Prostate gland (tissue), 2 donors: ENCODE data around the gene TMEM178A.

Experiments used
- POLR2A ChIP-seq: fragments of 450-650 bp; IDR thresholded peaks from one replicate; pipeline ENCODE4 v1.6.1; 2016; ENCODE audit warnings: antibody characterized with exemption, mild to moderate bottlenecking
- POLR2AphosphoS5 ChIP-seq: sonication (generic); formaldehyde crosslinking; IDR thresholded peaks from one replicate; pipeline ENCODE4 v1.6.1; 2017; ENCODE audit warnings: antibody characterized with exemption
- TF ChIP-seq, protein P1 (sequence below), 4 experiments: fragments of 200-600 bp in 2 of 4; fragments of 450-650 bp in 2 of 4; sonication (generic) in 2 of 4; IDR thresholded peaks; 1 replicate in 3 of 4; 2 replicates in 1 of 4; pipeline ENCODE4 v1.5.1; 2016 to 2019; ENCODE audit warnings: antibody characterized with exemption in 4 of 4, mild to moderate bottlenecking in 2 of 4, moderate library complexity in 2 of 4

DNA sequence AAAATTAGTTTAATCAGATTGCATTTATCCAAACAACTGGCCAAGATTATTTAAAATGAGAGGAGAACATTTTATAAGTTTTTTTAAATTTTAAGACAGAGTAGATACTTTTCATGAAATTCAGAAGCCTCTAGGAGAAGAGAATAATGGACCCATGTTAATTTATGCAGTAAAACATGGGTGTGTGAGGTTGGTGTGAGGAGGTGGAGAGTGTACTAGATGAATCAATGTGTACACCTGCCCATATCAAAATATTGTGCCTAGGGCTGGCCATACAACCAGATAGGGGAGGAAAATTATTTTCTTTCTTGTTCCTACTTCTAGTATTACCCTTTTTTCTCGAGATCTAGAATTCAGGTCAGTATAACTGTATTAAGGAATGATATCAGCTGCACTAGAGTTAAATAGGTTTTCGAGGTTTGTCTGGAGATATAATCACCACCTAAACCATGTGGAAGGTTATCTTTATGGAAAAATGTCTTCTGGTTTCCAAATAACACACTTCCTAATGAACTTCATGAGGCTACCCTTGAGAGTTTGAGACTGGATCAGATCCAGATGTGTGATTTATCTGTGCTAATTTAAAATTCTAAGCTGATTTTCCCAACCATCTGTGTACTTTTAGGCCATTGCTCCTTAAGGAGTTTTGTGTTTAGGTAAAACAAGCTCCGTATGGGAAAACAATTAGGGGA is 37.6 kb downstream of the TMEM178A start:
- TF ChIP-seq, protein P1, sequence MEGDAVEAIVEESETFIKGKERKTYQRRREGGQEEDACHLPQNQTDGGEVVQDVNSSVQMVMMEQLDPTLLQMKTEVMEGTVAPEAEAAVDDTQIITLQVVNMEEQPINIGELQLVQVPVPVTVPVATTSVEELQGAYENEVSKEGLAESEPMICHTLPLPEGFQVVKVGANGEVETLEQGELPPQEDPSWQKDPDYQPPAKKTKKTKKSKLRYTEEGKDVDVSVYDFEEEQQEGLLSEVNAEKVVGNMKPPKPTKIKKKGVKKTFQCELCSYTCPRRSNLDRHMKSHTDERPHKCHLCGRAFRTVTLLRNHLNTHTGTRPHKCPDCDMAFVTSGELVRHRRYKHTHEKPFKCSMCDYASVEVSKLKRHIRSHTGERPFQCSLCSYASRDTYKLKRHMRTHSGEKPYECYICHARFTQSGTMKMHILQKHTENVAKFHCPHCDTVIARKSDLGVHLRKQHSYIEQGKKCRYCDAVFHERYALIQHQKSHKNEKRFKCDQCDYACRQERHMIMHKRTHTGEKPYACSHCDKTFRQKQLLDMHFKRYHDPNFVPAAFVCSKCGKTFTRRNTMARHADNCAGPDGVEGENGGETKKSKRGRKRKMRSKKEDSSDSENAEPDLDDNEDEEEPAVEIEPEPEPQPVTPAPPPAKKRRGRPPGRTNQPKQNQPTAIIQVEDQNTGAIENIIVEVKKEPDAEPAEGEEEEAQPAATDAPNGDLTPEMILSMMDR (IDR thresholded peaks at IDR 0.05), result no peak
- TF ChIP-seq POLR2AphosphoS5 (no peak), POLR2A (no peak)
